HL-60 (cell line): ENCODE measurements around the gene PCDHA6.

Experiments used
- CTCF ChIP-seq: IDR thresholded peaks from one replicate; pipeline ENCODE4 v1.5.1; 2011; ENCODE audit warnings: low read length, control low read depth, inconsistent platforms; ENCODE audit not compliant: insufficient read depth
- POLR2AphosphoS5 ChIP-seq: IDR thresholded peaks from 2 replicates; pipeline ENCODE4 v1.6.1; 2012; ENCODE audit warnings: low read depth

GRCh38 chr5:140828362-140828737 is 590 bp downstream of the PCDHA6 start:
- TF ChIP-seq CTCF (no peak), POLR2AphosphoS5 (no peak)
